Cerebellar nuclear complex (tissue), 1 donor: ENCODE results near the gene GARIN1A.
"Not testable (repeated sequence)": the region's sequence is repeated elsewhere in the genome, so short reads cannot be mapped to it uniquely, and the experiment has no call there.

Source experiments
- DNase-seq, 2 experiments: peaks; one replicate each; lab custom pipeline; 2025; lab: John Stamatoyannopoulos, UW

GARIN1A gene

DNA sequence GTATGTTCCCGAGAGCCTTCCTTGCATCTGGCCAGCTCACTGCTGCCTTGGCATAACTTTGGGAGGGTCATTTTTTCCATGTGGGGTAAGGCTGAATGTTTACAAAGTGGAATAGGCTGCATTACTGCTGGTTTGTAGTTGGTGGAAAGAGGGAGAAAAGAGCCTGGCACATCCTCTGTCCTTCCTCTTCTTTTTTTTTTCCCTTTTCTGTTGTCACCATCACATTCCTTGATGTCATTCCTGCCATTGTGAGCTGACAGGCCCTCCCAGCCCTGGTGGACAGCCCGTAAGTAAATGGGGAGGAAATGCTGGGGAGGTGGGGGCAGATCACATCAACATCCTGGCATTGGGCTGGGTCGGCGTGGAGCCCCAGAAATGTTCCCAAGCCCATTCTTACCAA is at the start of gene GARIN1A:
Gene GARIN1A (plus strand): TSS at position 301 of the 400 bp plus-strand sequence. CDS start 106 bp downstream, outside the sequence.
- no peak for DNase-seq

DNA sequence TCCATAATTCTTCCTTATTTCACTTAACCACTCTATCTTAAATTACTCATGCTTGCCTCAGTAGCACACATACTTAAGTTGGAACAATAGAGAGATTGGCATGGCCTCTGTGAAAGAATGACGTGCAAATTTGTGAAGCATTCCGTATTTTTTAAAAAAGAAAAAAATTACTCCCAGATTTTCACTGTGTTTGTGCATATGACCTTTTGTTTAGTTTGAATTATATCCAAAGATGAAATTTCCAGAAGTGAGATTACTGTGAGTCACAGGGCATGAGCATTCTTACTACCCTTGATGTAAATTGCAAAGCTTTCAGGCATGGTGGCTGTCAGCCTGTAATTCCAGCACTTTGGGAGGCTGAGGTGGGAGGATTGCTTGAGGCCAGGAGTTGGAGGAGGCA is 45.0 kb upstream of the GARIN1A start:
- DNase-seq, result not testable (repeated sequence)

DNA sequence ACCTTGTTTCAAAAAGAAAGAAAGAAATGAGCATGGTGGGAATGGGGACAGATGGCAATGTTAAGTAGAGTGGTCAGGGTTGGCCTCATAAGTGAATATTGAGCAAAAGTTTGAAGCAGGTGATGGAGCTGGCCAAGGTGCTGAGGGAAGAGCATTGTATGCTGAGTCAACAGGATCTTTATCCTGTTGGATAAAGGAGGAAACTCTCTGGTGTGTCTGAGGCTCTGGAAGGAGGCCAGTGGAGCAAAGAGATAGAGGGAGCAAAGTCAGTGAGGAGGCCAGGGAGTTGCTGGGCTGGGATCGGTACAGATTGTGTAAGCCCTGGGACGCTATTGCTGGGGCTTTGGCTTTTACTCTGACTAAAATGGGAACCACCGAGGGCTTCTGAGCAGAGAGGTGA is 38.2 kb upstream of the GARIN1A start:
- not testable (repeated sequence) for DNase-seq

DNA sequence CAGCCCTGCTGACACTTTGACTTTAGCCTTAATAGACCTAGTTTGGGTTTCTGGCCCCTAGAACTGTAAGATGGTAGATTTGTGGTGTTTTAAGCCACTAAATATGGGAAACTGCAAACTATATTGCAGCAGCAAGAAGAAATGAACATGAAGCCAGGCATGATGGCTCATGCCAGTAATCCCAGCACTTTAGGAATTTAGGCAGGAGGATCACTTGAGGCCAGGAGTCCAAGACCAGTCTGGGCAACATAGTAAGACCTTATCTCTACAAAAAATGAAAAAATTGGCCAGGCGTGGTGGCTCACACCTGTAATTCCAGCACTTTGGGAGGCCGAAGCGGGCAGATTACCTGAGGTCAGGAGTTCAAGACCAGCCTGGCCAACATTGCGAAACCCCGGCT is 26.9 kb upstream of the GARIN1A start:
- not testable (repeated sequence) for DNase-seq

DNA sequence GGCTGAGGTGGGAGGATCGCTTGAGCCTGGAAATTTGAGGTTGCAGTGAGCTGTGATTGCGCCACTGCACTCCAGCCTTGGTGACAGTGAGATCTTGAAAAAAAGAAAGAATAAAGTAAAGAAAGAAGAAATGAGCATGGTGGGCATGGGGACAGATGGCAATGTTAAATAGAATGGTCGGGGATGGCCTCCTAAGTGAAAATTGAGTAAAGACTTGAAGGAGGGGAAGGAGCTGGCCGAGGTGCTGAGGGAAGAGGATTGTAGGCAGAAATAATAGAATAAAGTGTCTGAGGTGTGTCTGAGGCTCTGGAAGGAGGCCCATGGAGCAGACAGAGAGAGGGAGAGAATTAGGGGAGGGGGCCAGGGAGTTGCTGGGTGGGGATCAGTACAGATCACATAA is 26.2 kb upstream of the GARIN1A start:
- not testable (repeated sequence) for DNase-seq

GRCh38 chr7:128646877-128647276 is 25.2 kb upstream of the GARIN1A start:
- not testable (repeated sequence) for DNase-seq

GRCh38 chr7:128651096-128651495 is 21.0 kb upstream of the GARIN1A start:
- not testable (repeated sequence) for DNase-seq

- DNase-seq, result not testable (repeated sequence)
These were observed 19.5 kb upstream of the GARIN1A start for GRCh38 chr7:128652606-128653005.

GRCh38 chr7:128653197-128653596 is 18.9 kb upstream of the GARIN1A start:
- not testable (repeated sequence) for DNase-seq

- not testable (repeated sequence) for DNase-seq
These were observed 18.0 kb upstream of the GARIN1A start for GRCh38 chr7:128654080-128654479.

DNA sequence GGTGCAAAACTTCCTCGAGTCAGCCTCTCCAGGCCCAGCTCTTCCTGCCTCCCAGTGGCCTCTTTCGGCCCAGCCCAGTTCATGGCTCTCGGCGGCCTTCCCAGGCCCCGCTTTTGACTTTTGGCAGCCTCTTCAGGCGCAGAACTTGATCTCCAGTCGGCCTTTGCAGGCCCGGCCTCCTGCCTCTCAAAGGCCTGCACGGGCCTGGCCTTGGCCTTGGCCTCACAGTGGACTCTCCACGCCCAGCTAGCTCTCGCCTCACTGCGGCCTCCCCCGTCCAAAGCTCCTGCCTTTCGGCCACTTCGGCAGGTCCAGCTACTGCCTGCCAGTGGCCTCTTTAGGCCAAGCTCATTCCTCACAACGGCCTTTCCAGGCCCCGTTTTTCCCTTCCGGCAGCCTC is 17.6 kb upstream of the GARIN1A start:
- not testable (repeated sequence) for DNase-seq

GRCh38 chr7:128658428-128658827 is 13.7 kb upstream of the GARIN1A start:
- DNase-seq, result not testable (repeated sequence)

DNA sequence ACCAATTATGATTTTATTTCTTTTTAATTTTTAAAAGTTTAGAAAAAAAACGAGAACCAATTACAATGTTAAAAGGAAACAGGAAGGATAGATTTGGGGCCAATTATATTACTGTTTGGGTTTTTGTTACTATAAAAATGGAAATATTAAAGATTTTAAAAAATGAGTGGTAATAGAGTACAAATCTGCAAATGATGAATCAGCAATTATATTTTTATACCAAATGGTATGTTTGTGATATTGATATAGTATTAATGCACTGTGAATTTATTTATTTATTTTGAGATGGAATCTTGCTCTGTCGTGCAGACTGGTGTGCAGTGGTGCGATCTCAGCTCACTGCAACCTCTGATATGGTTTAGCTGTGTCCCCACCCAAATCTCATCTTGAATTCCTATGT is 11.5 kb upstream of the GARIN1A start:
- no peak for DNase-seq

DNA sequence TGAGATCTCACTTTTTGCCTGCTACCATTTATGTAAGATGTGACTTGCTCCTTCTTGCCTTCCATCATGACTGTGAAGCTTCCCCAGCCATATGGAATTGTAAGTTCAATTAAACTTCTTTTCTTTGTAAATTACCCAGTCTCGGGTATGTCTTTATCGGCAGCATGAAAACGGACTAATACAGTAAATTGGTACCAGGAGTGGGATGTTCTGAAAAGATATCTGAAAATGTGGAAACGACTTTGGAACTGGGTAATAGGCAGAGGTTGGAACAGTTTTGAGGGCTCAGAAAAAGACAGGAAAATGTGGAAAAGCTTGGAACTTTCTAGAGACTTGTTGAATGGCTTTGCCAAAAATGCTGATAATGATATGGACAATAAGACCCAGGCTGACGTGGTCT is 10.6 kb upstream of the GARIN1A start:
- DNase-seq, result no peak

DNA sequence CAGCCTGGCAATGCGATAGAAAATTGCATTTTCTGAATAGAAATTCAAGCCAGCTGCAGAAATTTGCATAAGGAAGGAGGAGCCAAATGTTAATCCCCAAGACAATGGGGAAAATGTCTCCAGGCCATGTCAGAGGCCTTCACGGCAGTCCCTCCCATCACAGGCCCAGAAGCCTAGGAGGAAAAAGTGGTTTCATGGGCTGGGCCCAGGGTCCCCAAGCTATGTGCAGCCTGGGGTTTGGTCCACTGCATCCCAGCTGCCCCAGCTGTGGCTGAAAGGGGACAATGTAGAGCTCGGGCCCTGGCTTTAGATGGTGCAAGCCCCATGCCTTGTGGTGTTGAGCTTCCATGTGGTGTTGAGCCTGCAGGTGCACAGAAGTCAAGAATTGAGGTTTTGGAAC is 10.0 kb upstream of the GARIN1A start:
- no peak for DNase-seq

DNA sequence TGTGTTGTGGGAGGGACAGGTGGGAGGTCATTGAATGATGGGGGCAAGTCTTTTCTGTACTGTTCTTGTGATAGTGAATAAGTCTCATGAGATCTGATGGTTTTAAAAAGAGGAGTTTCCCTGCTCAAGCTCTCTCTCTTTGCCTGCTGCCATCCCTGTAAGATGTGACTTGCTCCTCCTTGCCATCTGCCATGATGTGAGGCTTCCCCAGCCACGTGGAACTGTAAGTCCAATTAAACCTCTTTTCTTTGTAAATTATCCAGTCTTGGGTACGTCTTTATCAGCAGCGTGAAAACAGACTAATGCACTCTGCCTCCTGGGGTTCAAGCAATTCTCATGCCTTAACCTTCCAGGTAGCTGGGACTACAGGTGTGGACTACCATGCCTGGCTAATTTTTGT is 8.9 kb upstream of the GARIN1A start:
- not testable (repeated sequence) for DNase-seq

GRCh38 chr7:128665057-128665456 is 7.0 kb upstream of the GARIN1A start:
- DNase-seq, result no peak

- DNase-seq, result no peak
These were observed 5.9 kb upstream of the GARIN1A start for GRCh38 chr7:128666200-128666599.

DNA sequence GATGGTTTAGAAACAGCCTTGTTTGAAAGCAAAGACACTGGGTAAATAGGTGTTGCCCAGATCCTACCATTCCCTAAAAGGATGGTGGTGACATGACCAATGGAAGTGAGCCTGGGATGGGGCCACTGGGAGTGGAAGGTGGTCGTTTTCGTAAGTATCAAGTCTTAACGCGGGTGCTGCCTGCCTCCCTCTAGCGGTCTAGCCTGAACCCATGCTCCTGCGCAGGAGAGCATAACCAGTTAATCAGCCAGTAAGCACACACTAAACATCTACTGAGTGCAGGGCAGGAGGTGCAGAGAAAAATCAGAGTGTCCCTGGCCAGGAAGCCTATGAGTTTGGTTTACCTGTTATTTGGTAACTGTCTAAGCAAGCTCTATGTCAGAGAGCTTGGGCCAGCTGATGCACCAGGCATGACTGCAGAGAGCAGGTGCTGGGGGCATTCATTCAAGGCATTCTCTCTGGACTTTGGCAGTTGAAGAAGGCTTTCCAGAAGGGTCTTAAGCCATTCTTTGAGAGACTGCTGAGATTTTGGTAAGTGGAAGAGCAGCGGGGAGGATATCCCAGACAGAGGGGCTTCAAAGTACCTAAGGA is 930 bp downstream of the GARIN1A start:
- DNase-seq, result no peak

DNA sequence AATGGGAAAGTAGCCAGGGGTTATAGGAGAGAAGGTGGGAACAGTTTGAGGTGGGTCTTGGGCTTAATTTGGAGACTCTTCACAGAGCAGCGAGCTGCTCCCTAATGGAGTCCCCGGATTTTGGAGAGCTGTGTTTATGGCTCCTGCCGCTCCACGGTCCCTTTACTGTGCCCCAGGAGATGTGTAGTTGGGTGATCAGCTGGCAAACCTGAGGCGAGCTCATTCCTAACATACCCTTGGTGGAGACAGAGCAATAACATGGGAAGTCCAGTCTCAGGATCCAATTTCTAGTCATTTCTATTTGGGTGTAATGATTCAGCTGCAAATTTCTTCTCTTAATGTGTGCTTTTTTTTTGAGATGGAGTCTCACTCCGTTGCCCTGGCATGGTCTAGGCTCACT is 1.5 kb downstream of the GARIN1A start:
- DNase-seq, result no peak

DNA sequence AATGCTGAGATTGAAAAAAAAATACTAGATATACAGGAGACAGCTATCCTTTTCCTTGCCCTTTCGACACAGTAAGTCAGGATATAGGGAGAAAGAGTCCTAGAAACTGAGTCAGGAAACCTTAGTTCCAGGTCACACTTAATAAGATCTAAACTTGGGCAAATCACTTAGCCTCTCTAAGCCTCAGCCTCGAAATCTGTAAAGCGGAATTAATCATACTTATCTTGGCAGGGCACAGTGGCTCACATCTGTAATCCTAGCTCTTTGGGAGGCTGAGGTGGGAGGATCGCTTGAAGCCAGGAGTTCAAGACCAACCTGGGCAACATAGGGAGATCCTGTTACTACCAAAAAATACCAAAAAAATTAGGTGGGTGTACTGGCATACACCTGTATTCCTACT is 4.6 kb downstream of the GARIN1A start:
- no peak for DNase-seq

DNA sequence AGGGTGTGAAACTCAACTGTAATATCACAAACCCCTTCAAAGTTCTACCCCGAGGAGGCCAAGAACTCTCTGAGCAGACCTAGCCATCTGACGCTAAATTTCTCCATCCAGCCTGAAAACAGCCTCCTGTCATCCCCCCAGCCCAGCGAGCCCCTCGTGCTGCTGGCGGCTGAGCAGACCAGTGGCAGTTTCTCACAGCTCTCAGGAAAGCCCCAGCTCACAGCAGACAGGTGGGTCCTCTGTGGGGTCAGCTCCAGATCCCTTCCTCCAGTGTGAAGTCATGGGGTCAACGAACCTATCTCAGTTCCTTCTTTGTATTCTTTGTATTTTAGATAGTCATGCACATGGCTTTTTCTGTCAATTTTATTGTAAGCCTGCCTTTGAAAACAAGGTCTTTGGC is 7.8 kb downstream of the GARIN1A start:
- no peak for DNase-seq

DNA sequence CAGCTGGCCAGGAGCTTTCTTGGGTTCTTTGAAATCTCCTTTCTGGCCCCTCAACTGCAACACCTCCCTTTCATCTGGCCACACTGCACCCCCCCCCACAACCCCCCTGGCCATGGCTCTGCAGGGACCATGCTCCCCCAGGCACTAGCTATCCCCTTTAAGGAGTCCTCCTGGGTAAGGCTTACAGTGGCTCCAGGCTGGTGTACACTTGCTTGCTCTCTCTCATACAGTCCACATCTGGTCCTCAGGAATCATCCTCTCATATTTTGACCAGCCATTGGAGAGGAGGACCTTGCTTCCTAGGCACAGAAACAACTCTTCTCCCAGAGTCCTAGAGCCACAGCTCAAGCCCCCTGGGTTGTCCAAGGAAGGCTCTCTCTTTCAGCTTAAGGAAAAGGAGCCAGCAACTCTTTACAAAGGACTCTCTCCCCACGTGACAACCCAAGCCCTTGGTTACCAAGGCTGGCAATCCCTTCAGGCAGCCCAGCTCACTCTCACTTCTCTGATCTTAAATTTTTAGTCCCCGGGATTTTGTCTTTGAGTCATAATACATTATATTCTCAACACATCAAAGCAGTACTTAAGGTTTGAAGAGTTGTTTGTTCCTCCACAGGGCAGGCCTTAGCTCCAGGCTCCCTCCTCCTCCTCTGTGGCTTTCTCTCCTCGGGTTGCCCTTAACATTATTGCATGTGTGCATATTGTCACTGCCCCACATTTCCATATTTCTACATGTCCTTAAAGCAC is 9.9 kb downstream of the GARIN1A start:
- DNase-seq, result no peak

DNA sequence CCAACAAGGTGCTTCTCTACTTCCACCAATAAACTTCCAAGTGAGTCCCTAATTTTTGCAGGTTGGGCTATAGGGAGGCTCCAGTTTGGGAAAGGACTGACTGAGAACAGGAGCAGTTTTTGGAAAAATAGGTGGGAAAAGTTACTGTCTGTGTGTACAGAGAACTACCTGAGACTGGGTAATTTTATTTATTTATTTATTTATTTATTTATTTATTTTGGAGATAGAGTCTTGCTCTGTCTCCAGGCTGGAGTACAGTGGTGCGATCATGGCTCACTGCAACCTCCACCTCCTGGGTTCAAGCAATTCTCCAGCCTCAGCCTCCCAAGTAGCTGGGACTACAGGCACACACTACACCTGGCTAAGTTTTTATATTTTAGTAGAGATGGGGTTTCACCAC is 11.2 kb downstream of the GARIN1A start:
- not testable (repeated sequence) for DNase-seq
